Midbrain (tissue), 1 donor: ENCODE results near the gene GALNT18.
"Not testable (repeated sequence)": the region's sequence is repeated elsewhere in the genome, so short reads cannot be mapped to it uniquely, and the experiment has no call there.

Experiments used
- DNase-seq: peaks from one replicate; lab custom pipeline; 2025; lab: John Stamatoyannopoulos, UW

The GALNT18 gene

GRCh38 chr11:11384829-11385228 is 237.0 kb downstream of the GALNT18 start:
- no peak for DNase-seq

GRCh38 chr11:11383995-11384394 is 237.8 kb downstream of the GALNT18 start:
- no peak for DNase-seq

- no peak for DNase-seq
These were observed 238.8 kb downstream of the GALNT18 start for GRCh38 chr11:11382858-11383532.

GRCh38 chr11:11381471-11382105 is 240.2 kb downstream of the GALNT18 start:
- DNase-seq, result no peak

- DNase-seq, result no peak
These were observed 240.9 kb downstream of the GALNT18 start for GRCh38 chr11:11380883-11381282.

GRCh38 chr11:11380340-11380739 is 241.5 kb downstream of the GALNT18 start:
- no peak for DNase-seq

GRCh38 chr11:11379661-11380060 is 242.1 kb downstream of the GALNT18 start:
- DNase-seq, result no peak

GRCh38 chr11:11378184-11378940 is 243.4 kb downstream of the GALNT18 start:
- no peak for DNase-seq

GRCh38 chr11:11374358-11375148 is 247.3 kb downstream of the GALNT18 start:
- no peak for DNase-seq

GRCh38 chr11:11373934-11374333 is 247.9 kb downstream of the GALNT18 start:
- no peak for DNase-seq

GRCh38 chr11:11372461-11372860 is 249.3 kb downstream of the GALNT18 start:
- no peak for DNase-seq

GRCh38 chr11:11370962-11371303 is 250.9 kb downstream of the GALNT18 start:
- no peak for DNase-seq

- no peak for DNase-seq
These were observed 251.4 kb downstream of the GALNT18 start for GRCh38 chr11:11370255-11370961.

GRCh38 chr11:11366793-11367192 is 255.0 kb downstream of the GALNT18 start:
- DNase-seq, result no peak

- DNase-seq, result no peak
These were observed 258.1 kb downstream of the GALNT18 start for GRCh38 chr11:11363674-11364073.

GRCh38 chr11:11359611-11360010 is 262.2 kb downstream of the GALNT18 start:
- no peak for DNase-seq

- DNase-seq, result no peak
These were observed 265.0 kb downstream of the GALNT18 start for GRCh38 chr11:11356842-11357241.

- not testable (repeated sequence) for DNase-seq
These were observed 268.9 kb downstream of the GALNT18 start, which contains the start of gene CSNK2A3 for GRCh38 chr11:11352878-11353277. CSNK2A3 (minus strand) TSS chr11:11353250; CDS start chr11:11353119, 131 bp downstream.

- not testable (repeated sequence) for DNase-seq
These were observed 270.0 kb downstream of the GALNT18 start for GRCh38 chr11:11351851-11352250.

GRCh38 chr11:11351042-11351586 is 270.7 kb downstream of the GALNT18 start:
- DNase-seq, result no peak

GRCh38 chr11:11349870-11350337 is 271.9 kb downstream of the GALNT18 start:
- DNase-seq, result no peak
